Measurements from ENCODE around the gene RAB40C.

RAB40C gene

DNA sequence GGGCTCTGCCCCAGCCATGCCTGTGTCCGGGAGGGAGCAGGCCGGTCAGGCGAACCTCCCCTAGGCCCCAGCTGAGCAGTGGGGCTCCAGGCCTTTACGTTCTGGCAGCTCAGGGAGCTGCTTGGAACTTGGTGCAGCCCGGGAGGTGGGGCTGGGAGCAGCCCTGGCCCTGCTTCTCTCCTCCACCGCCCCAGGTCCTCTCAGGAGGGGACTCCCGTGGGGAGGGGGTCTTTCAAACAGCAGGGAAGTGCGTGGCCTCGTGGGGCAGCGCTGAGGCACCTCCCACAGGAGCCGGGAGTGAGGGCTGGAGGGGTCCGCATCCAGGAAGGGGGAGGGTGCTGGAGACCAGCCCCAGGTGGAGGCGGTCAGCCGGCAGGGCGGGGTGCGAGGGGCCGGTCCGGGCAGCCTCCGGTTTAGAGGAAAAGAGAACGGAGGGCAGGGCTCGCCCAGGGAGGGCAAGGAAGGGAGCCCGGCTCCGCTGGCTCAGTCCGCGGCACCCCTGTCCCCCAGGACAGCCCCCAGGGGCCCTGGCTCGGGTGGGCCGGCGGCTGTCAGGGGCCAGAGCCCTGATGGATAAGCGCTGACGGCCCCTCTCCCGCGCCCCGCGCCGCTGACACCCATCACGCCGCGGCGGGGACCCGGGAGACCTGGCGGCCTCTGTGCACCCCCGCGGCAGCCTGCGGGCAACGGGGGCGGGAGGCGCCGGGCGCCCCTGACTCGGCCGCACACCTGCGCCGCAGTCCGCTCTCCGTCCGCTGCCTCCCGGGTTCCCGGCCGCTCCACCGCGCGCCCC is 30.3 kb upstream of the RAB40C start:
- no peak for DNase-seq (ENCODE audit: low spot score)

DNA sequence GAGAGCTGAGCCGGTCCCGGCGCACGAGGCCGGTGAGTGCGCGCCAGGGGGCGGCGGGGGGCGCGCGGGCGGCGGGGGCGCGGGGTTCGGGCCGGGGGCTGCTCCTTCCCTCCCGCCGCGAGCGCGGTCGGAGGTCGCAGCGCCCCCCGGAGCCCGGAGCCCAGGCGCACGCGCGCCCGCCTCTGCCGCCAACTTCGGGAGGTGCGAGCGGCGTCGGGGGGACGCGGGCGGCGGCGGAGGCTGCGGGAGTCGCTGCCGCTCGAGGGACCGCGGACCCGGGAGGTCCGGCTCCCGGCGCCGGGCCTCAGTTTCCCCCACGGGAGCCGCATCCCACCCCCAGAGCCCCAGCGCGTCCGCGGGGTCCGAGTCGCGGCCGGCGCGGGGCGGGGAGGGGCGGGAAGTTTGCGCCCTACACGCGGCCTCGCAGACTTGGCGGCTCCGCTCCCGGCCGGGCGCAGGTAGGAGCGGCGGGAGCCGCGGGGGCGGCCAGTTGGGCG is 29.6 kb upstream of the RAB40C start, which contains the start of gene PRR35:
TSS of gene PRR35 (plus strand) at position 191 of the 497 bp plus-strand sequence. CDS start 2,901 bp downstream, outside the sequence.
- DNase-seq (ENCODE audit: low spot score), result no peak

DNA sequence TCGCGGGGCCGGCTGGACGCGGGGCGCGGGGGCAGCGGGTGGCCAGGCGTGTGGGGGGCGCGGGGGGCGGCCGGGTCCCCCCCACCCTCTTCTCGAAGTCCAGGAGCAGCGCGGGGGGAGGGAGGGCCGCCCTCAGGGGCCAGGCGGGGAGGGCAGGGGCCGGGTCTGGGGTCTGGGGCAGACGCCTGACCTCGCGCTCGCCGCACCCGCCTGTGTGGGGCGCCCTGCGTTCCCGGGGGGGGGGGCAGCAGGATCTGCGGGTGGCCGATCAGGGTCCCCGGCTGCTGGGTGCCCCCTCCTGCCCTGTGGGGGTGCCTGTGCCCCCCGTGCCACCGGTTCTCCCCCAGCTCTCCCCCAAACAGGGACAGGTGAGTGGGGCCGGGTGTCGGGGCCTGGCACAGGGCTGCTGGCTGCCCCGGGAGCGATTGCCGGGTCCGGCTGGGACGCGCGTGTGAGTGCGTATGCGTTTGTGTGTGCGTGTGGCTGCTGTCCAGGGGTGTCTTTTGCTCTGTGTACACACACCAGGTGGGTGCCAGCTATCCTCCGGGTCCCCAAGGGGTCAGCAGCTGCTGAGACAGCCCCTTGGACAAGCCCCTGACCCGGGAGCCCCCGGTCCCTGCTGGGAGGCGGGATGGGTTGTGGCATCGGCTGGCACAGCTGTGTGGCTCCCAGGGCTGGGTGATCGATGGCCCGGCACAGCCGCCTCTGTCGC is 29.0 kb upstream of the RAB40C start:
- DNase-seq (ENCODE audit: low spot score), result no peak

DNA sequence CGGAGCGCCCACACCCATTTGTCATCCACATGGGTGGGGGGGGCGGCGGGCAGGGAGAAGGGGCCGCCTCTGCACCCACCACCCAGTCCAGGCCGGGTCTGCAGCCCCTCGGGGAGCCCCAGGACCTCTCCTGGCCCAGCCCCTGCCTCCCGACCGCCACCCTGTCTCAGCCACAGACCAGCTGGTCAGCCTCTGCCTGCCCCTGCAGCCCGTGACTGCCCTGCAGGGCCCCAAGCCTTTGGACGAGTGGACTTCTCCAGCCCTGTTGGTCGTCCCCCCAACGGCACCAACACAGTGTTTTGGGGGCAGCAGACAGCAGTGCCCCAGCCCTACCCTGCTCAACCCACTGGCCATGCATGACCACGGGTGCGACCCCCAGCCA is 28.5 kb upstream of the RAB40C start:
- no peak for DNase-seq (ENCODE audit: low spot score)

DNA sequence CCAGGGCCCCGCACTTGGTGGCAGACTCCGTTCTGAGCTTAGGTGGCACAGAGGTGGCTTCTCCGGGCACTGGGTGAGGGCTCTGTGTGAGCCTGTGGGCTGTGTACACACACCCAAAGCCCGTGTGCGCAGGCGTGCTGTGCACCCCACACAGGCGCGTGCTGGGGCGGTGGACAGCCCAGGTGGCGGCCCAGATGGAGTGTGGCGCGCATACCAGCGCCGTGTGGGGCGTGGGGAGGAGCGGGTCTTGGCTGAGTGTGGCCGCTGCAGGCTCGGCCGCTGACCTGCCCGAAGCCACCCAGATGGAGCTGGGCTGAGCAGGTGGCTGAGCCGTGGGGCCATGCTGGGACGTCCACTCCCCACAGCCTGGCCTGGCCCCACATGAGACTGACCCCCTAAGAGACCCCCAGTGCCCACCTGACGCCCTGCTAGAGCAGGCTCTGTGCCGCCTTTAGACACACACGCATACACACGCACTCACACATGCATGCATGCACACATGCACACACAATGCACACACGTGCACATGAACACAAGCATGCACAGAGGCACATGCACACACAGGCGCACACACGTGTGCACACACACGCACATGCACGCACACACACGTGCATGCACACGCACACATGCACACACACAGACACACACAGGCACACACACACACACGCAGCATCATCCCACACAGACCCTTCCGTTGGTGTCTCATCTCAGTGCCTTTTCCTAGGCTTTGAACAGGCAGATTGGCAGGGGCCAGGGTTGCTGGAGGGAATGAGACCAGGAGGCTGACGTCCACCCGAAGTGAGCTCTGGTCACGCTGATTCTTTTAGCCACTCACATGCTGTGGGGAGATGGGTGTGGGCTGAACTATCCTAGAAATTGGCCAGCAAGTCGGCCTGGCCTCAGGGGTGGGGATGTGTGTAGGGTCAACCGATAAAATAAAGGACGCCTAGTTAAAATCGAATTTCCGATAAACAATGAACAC is 27.6 kb upstream of the RAB40C start:
- DNase-seq (ENCODE audit: low spot score), result no peak

- DNase-seq (ENCODE audit: low spot score), result no peak
Measured at GRCh38 chr16:563072-563644, 26.7 kb upstream of the RAB40C start.

GRCh38 chr16:564690-565418 is 25.0 kb upstream of the RAB40C start:
- no peak for DNase-seq (ENCODE audit: low spot score)

- no peak for DNase-seq (ENCODE audit: low spot score)
Measured at GRCh38 chr16:565419-566330, 24.2 kb upstream of the RAB40C start.

- DNase-seq (ENCODE audit: low spot score), result no peak
Measured at GRCh38 chr16:566475-567372, 23.1 kb upstream of the RAB40C start, which contains the start of gene NHLRC4. TSS of gene NHLRC4 (plus strand) at chr16:567005. CDS start at chr16:568048, 1,043 bp downstream.

DNA sequence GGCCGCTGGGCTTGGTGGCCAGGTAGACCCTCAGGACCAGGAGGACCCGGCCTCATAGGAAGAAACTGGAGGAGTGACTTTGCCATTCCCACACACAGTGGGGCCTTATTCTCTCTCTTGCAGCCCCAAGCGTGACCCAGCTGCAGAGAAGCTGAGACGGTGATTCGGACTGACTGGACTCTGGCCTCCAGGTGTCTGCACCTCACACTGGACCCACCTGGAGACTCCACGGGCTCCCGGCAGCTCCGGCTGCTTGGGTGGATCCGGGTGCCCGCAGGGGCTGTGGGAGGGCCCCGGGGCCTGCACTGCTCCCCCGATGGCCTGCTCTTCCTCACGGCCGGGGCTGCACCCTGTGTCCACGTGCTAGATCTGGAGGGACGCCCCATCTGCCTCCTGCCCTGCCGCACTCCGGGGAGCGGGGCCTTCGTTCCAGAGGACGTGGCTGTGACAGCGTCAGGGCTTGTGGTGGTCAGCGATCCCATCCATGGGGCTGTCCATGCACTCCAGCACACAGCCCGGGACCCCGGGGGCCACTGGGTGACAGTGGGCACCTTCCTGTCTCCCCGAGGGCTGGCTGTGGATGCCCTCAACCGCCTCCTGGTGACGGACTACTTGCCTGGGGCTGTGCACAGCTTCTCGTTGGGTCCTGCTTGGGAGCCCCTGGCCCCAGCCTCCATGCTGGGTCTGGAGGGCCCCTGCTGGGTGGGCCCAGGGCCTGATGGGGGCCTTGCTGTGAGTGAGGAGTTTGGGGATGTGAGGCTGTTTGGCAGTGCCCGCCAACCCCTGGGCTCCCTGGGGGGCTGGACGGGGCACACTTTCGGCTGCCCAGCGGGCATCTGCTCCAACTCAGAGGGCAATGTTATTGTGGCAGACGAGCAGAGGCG is 22.3 kb upstream of the RAB40C start:
- no peak for DNase-seq (ENCODE audit: low spot score)

DNA sequence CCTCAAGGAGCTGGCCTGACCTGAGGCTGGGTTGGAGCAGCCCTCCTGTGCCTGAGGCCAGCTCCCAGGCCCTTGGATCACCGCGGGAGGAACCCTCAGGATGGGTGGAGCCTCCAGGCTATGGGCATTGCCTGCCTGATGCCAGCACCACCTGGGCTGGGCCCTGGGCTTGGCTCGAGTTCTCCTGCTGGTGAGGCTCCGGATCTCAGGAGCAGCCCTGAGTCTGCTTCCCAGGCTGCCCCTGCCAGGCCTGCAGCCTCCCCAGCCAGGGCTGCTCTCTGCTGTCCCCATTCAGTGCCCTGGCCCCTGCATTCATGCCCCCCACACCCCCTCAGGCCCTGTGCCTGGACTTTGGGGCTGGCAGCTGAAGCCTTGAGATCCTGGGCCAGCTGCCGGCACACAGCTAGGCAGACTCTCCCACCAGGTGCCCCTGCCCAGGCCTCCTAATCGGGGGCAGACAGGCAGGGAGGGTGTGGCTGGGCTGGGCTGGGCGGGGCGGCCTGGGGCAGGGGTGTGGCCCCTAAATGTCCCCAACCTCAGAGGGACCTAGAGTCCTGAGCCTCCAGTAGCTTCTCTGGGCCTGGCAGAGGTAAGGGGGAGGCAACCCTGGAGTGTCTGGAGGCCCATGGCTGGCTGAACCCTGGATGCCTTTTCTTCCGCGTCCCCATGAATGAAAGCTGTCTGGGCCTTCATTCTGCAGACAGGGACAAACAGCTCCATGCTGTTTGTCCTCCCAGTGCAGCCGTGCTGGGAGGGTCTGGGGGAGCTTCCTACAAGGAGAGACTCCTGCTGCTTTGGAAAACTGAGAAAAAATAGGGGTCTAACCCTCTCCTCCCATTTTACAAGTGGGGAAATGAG is 21.2 kb upstream of the RAB40C start:
- no peak for DNase-seq (ENCODE audit: low spot score)

GRCh38 chr16:569445-570254 is 20.2 kb upstream of the RAB40C start, which contains the start of gene PIGQ:
TSS of gene PIGQ (plus strand) at chr16:569968. CDS start at chr16:574075, 4,107 bp downstream.
- peak; percentile 45 for DNase-seq (ENCODE audit: low spot score)

GRCh38 chr16:572865-573650 is 16.8 kb upstream of the RAB40C start:
- no peak for DNase-seq (ENCODE audit: low spot score)

GRCh38 chr16:574021-574760 is 15.7 kb upstream of the RAB40C start:
- no peak for DNase-seq (ENCODE audit: low spot score)
